Calu3 (cell line): Measurements from ENCODE around the gene VIPR2. TPM values are rescaled to one million over a fixed set of nuclear protein-coding genes. Genes with fewer than 3 reads are reported as not detected.

Experiments
- BruUV-seq: library from RNA; stranded (reverse); fragments of 400-500 nt; replicated peaks from 2 replicates; lab custom pipeline; 2021; lab: Mats Ljungman, UMichigan
- CTCF ChIA-PET: fragments of 300-600 bp; sonication (Branson Sonifier 250); formaldehyde crosslinking; loops from one replicate; lab custom pipeline; 2022; ENCODE audit warnings: antibody characterized with exemption; lab: Charles Lee
- DNase-seq: peaks from one replicate; pipeline ENCODE4 v3.0.0; 2022
- H3K27ac Mint-ChIP-seq: one replicate; pipeline ENCODE4 v1.8.0; 2022; ENCODE audit warnings: mixed read lengths; ENCODE audit not compliant: unreplicated experiment
- H3K27me3 Mint-ChIP-seq: one replicate; pipeline ENCODE4 v1.8.0; 2022; ENCODE audit warnings: mixed read lengths; ENCODE audit not compliant: unreplicated experiment
- H3K36me3 Mint-ChIP-seq: one replicate; pipeline ENCODE4 v1.8.0; 2022; ENCODE audit warnings: mild to moderate bottlenecking, moderate library complexity, mixed read lengths; ENCODE audit not compliant: insufficient read depth, unreplicated experiment
- H3K4me1 Mint-ChIP-seq: one replicate; pipeline ENCODE4 v1.8.0; 2022; ENCODE audit warnings: mild to moderate bottlenecking, low read depth, mixed read lengths; ENCODE audit not compliant: unreplicated experiment
- H3K4me3 Mint-ChIP-seq: one replicate; pipeline ENCODE4 v1.8.0; 2022; ENCODE audit warnings: mild to moderate bottlenecking, low read depth, moderate library complexity, mixed read lengths; ENCODE audit not compliant: unreplicated experiment
- H3K9me3 Mint-ChIP-seq: one replicate; pipeline ENCODE4 v1.8.0; 2022; ENCODE audit warnings: low read depth, mixed read lengths; ENCODE audit not compliant: unreplicated experiment
- intact Hi-C: fragments of 100-400 bp; cut with micrococcal nuclease; formaldehyde crosslinking; loops from one replicate; pipeline ENCODE4 v1.10.0; 2022; ENCODE audit not compliant: unreplicated experiment
- total RNA-seq: library from RNA; stranded (reverse); gene quantifications from 2 replicates; pipeline ENCODE4 v1.2.3, GENCODE V29; 2022
- TF ChIP-seq, protein P1 (sequence below): fragments of 200-600 bp; IDR thresholded peaks from one replicate; pipeline ENCODE4 v1.8.0; 2022; ENCODE audit warnings: antibody characterized with exemption; ENCODE audit not compliant: unreplicated experiment

The VIPR2 gene
- total RNA-seq, 1 experiment from 2014 or later, result not detected

DNA sequence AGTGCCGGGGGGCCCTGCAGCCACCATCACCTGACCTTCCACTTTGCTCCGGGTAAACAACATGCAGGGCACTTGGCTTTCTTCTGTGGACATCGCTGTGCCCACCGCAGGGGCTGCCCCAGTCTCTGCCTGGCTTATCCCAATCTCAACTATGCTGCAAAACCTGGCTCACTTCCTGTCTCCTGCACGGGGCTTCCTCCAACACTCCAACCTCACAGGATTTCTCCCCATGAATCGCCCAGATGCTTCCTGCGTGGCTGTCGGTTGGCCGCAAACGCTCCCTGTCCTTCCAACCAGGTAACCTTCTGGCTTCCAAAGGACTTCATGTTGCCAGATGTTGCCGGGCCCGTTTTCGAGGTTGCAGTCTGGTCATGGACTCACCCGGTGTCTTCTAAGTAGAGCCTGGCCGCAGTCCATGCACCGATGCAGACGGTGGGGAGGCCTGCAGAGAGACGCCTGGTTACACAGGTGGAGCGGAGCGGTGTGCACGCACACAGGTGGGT is 109.0 kb downstream of the VIPR2 start:
- Mint-ChIP-seq H3K27me3 (peaks cover 45% of the 10 kb centered on the region), H3K4me3 (no peak overlapping the region), H3K36me3 (peaks cover 4% of the 10 kb centered on the region), H3K27ac (no peak overlapping the region), H3K4me1 (no peaks in the 10 kb centered on the region), H3K9me3 (no peaks in the 10 kb centered on the region)
- no TSS peak for BruUV-seq
- intact Hi-C loops, result no loop called here
- CTCF ChIA-PET, result no interaction called here
- DNase-seq, result no peak
- TF ChIP-seq, protein P1, sequence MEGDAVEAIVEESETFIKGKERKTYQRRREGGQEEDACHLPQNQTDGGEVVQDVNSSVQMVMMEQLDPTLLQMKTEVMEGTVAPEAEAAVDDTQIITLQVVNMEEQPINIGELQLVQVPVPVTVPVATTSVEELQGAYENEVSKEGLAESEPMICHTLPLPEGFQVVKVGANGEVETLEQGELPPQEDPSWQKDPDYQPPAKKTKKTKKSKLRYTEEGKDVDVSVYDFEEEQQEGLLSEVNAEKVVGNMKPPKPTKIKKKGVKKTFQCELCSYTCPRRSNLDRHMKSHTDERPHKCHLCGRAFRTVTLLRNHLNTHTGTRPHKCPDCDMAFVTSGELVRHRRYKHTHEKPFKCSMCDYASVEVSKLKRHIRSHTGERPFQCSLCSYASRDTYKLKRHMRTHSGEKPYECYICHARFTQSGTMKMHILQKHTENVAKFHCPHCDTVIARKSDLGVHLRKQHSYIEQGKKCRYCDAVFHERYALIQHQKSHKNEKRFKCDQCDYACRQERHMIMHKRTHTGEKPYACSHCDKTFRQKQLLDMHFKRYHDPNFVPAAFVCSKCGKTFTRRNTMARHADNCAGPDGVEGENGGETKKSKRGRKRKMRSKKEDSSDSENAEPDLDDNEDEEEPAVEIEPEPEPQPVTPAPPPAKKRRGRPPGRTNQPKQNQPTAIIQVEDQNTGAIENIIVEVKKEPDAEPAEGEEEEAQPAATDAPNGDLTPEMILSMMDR, result no peak

DNA sequence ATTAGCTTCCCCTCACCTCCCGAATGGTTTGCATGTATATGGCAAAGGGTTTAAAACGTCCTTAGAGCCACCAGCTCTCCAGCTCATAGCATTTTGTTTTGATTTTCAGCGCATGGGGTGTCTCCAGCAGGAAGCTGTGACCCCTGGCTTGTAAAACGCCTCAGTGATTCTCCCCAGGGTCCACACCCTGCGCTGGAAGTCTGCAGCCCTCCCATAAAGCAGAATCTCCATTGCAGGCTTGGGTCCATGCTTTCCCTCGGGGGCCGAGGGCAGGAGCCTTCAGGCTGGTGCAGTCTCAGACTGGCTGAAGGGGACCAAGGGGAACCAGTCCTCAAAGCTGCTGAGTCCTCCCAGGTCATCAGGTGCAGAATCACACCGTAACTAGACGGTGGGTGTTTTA is 109.7 kb downstream of the VIPR2 start:
- Mint-ChIP-seq H3K9me3 (no peaks in the 10 kb centered on the region), H3K4me1 (no peaks in the 10 kb centered on the region), H3K4me3 (no peak overlapping the region), H3K27ac (no peak overlapping the region), H3K27me3 (peaks cover 45% of the 10 kb centered on the region), H3K36me3 (peaks cover 9% of the 10 kb centered on the region)
- CTCF ChIA-PET, result no interaction called here
- DNase-seq, result no peak
- no TSS peak for BruUV-seq
- intact Hi-C loops, result no loop called here
- TF ChIP-seq, protein P1, result no peak

DNA sequence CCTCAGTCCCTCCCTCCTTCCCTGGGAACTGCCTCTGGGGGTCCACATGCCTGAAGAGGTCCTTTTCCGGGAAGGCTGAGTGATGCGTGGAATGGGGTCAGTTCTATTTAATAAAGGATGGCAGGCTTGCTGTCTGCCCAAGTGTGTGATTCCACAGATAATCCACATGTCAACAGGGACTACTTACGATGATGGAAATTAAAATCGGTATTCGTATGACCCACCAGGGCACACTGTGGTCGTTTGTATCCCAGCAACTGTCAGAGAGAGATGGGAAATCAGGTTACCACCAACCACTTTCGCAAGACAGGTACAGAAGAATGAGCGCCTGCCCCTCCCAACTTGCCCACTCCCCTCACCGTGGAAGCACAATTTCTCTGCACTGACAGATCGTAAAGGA is 110.3 kb downstream of the VIPR2 start:
- Mint-ChIP-seq H3K4me3 (no peak overlapping the region), H3K36me3 (peaks cover 9% of the 10 kb centered on the region), H3K27me3 (peaks cover 45% of the 10 kb centered on the region), H3K9me3 (no peaks in the 10 kb centered on the region), H3K4me1 (no peaks in the 10 kb centered on the region), H3K27ac (no peak overlapping the region)
- TF ChIP-seq, protein P1, result no peak
- no peak for DNase-seq
- intact Hi-C loops, result no loop called here
- no TSS peak for BruUV-seq
- CTCF ChIA-PET, result no interaction called here

DNA sequence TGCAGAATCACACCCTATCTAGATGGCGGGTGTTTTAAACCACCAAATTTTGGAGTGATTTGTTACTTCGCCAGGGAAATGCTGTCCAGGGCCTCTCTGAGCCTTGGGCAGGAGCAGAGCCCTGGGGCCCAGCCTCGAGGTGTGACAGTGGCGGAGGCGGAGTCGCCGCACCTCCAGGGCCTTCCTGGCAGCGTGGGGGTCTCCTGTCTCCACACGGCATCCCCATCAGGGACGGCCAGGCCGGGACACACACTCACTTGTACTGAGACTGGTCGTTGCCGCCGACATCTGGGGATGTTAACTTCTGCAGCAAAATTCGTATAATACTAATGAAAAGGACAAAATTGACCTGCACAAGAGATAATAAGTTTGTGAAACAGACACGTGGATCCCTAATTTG is 110.7 kb downstream of the VIPR2 start:
- Mint-ChIP-seq H3K27me3 (peaks cover 45% of the 10 kb centered on the region), H3K27ac (no peak overlapping the region), H3K4me1 (no peaks in the 10 kb centered on the region), H3K9me3 (no peaks in the 10 kb centered on the region), H3K4me3 (no peak overlapping the region), H3K36me3 (peaks cover 9% of the 10 kb centered on the region)
- BruUV-seq, result no TSS peak
- TF ChIP-seq, protein P1, result no peak
- CTCF ChIA-PET, result no interaction called here
- no peak for DNase-seq
- intact Hi-C loops, result no loop called here
